IMR-90 (cell line): ENCODE measurements around the gene DOHH. TPM values are rescaled to one million over a fixed set of nuclear protein-coding genes. Genes with fewer than 3 reads are reported as not detected.

ENCODE experiments used
- ATAC-seq: fragments of 200-7000 bp; cut with Tn5 transposase; 2 replicates; pipeline ENCODE4 v1.9.1; 2020; ENCODE audit warnings: low read depth, mild to moderate bottlenecking, moderate library complexity
- BruUV-seq: library from RNA; stranded (reverse); fragments of 400-500 nt; replicated peaks from 2 replicates; lab custom pipeline; 2021; lab: Mats Ljungman, UMichigan
- CTCF ChIA-PET: fragments of 300-600 bp; formaldehyde crosslinking; extraction: SDS; loops from one replicate; lab custom pipeline; 2021; ENCODE audit warnings: antibody characterized with exemption; lab: Yijun Ruan, JAX
- POLR2A ChIA-PET: fragments of 300-600 bp; sonication (Branson Sonifier 250); formaldehyde crosslinking; loops from one replicate; lab custom pipeline; 2022; ENCODE audit warnings: antibody characterized with exemption; ENCODE audit not compliant: unreplicated experiment; lab: Charles Lee
- DNase-seq: peaks from one replicate; pipeline ENCODE4 v3.0.0; 2013
- H2AFZ ChIP-seq: replicated peaks from 2 replicates; pipeline ENCODE3; 2013; ENCODE audit warnings: low read length, mild to moderate bottlenecking; ENCODE audit not compliant: poor library complexity
- H2AK5ac ChIP-seq: 2 replicates; pipeline ENCODE4 v1.6.1; 2013; ENCODE audit warnings: low read depth, low read length, inconsistent platforms
- H2AK9ac ChIP-seq: replicated peaks from 2 replicates; pipeline ENCODE3; 2013; ENCODE audit warnings: mild to moderate bottlenecking, low read depth, low read length, moderate library complexity; ENCODE audit not compliant: poor library complexity
- H2BK120ac ChIP-seq: 2 replicates; pipeline ENCODE4 v1.6.1; 2013; ENCODE audit warnings: low read depth, low read length, inconsistent platforms
- H2BK15ac ChIP-seq: 3 replicates; pipeline ENCODE4 v1.6.1; 2013; ENCODE audit warnings: low read depth, low read length, inconsistent platforms
- H2BK20ac ChIP-seq: 2 replicates; pipeline ENCODE4 v1.6.1; 2013; ENCODE audit warnings: low read depth, mild to moderate bottlenecking, inconsistent platforms, low read length, moderate library complexity
- H2BK5ac ChIP-seq: 2 replicates; pipeline ENCODE4 v1.6.1; 2013; ENCODE audit warnings: mild to moderate bottlenecking, low read depth, low read length, inconsistent platforms; ENCODE audit not compliant: poor library complexity, severe bottlenecking
- H3K14ac ChIP-seq: replicated peaks from 2 replicates; pipeline ENCODE4 v1.6.1; 2013; ENCODE audit warnings: low read depth, low read length, inconsistent platforms
- H3K18ac ChIP-seq: 2 replicates; pipeline ENCODE4 v1.6.1; 2013; ENCODE audit warnings: low read depth, low read length, control low read depth
- H3K23ac ChIP-seq: 2 replicates; pipeline ENCODE4 v1.6.1; 2013; ENCODE audit warnings: low read depth, low read length, inconsistent platforms
- H3K27ac ChIP-seq: 2 replicates; pipeline ENCODE4 v1.5.1; 2013; ENCODE audit warnings: mild to moderate bottlenecking, control low read depth, low read length; ENCODE audit not compliant: insufficient read depth
- H3K27me3 ChIP-seq: 2 replicates; pipeline ENCODE4 v1.6.1; 2013; ENCODE audit warnings: low read length; ENCODE audit not compliant: control insufficient read depth, insufficient read depth
- H3K36me3 ChIP-seq: 2 replicates; pipeline ENCODE4 v1.6.1; 2013; ENCODE audit warnings: low read length, mixed read lengths; ENCODE audit not compliant: control insufficient read depth, insufficient read depth
- H3K4ac ChIP-seq: 2 replicates; pipeline ENCODE4 v1.6.1; 2013; ENCODE audit warnings: low read depth, low read length, inconsistent platforms
- H3K4me1 ChIP-seq: 2 replicates; pipeline ENCODE4 v1.6.1; 2013; ENCODE audit warnings: low read length, mixed read lengths; ENCODE audit not compliant: control insufficient read depth, insufficient read depth
- H3K4me2 ChIP-seq: 2 replicates; pipeline ENCODE4 v1.6.1; 2013; ENCODE audit warnings: low read depth, mild to moderate bottlenecking, control low read depth, low read length, moderate library complexity
- H3K4me3 ChIP-seq: 2 replicates; pipeline ENCODE4 v1.5.1; 2013; ENCODE audit warnings: low read depth, mild to moderate bottlenecking, control low read depth, low read length, moderate library complexity; ENCODE audit not compliant: insufficient read depth
- H3K56ac ChIP-seq: 2 replicates; pipeline ENCODE4 v1.6.1; 2013; ENCODE audit warnings: low read length, inconsistent platforms; ENCODE audit not compliant: insufficient read depth; ENCODE audit errors: extremely low read depth
- H3K79me1 ChIP-seq, 2 experiments: 2 replicates each; pipeline ENCODE4 v1.6.1; 2013; ENCODE audit warnings: low read length in 2 of 2, inconsistent platforms in 1 of 2, low read depth in 1 of 2
- H3K9ac ChIP-seq: 2 replicates; pipeline ENCODE4 v1.6.1; 2013; ENCODE audit warnings: low read depth, low read length, control low read depth
- H3K9me1 ChIP-seq: 2 replicates; pipeline ENCODE4 v1.6.1; 2013; ENCODE audit warnings: low read length, inconsistent platforms; ENCODE audit not compliant: insufficient read depth
- H3K9me3 ChIP-seq: 2 replicates; pipeline ENCODE4 v1.6.1; 2013; ENCODE audit warnings: low read length; ENCODE audit not compliant: control insufficient read depth, insufficient read depth
- H4K20me1 ChIP-seq: 2 replicates; pipeline ENCODE4 v1.6.1; 2013; ENCODE audit warnings: low read length, inconsistent platforms; ENCODE audit not compliant: insufficient read depth
- H4K5ac ChIP-seq: 2 replicates; pipeline ENCODE4 v1.6.1; 2013; ENCODE audit warnings: mild to moderate bottlenecking, low read depth, low read length, control low read depth
- H4K8ac ChIP-seq, 2 experiments: 2 replicates each; pipeline ENCODE4 v1.6.1; 2013; ENCODE audit warnings: low read depth in 2 of 2, low read length in 2 of 2, control low read depth in 1 of 2, inconsistent platforms in 1 of 2
- H4K91ac ChIP-seq: 2 replicates; pipeline ENCODE4 v1.6.1; 2013; ENCODE audit warnings: low read depth, low read length, inconsistent platforms; ENCODE audit not compliant: insufficient read depth
- BHLHE40 ChIP-seq: fragments of 150-350 bp; IDR thresholded peaks from 2 replicates; pipeline ENCODE4 v1.6.1; 2016; ENCODE audit warnings: mild to moderate bottlenecking, low read depth, low read length
- CEBPB ChIP-seq: IDR thresholded peaks from 2 replicates; pipeline ENCODE4 v1.6.1; 2012; ENCODE audit warnings: low read depth, low read length, improper control_type of control experiment
- CHD1 ChIP-seq: IDR thresholded peaks from 2 replicates; pipeline ENCODE4 v1.6.1; 2012; ENCODE audit warnings: low read depth, low read length, improper control_type of control experiment
- MAZ ChIP-seq: IDR thresholded peaks from 2 replicates; pipeline ENCODE4 v1.6.1; 2012; ENCODE audit warnings: low read depth, mild to moderate bottlenecking, low read length, improper control_type of control experiment, moderate library complexity, borderline replicate concordance
- NFE2L2 ChIP-seq: fragments of 150-350 bp; IDR thresholded peaks from 2 replicates; pipeline ENCODE4 v1.6.1; 2016; ENCODE audit warnings: low read depth, mild to moderate bottlenecking, low read length
- POLR2A ChIP-seq: IDR thresholded peaks from 2 replicates; pipeline ENCODE4 v1.6.1; 2012; ENCODE audit warnings: mild to moderate bottlenecking, low read depth, low read length
- RAD21 ChIP-seq: IDR thresholded peaks from 2 replicates; pipeline ENCODE4 v1.6.1; 2012; ENCODE audit warnings: low read length, improper control_type of control experiment
- RCOR1 ChIP-seq: IDR thresholded peaks from 2 replicates; pipeline ENCODE4 v1.6.1; 2012; ENCODE audit warnings: mild to moderate bottlenecking, low read length, improper control_type of control experiment; ENCODE audit not compliant: insufficient replicate concordance
- SMC3 ChIP-seq: fragments of 150-350 bp; IDR thresholded peaks from 2 replicates; pipeline ENCODE4 v1.6.1; 2016; ENCODE audit warnings: low read depth, mild to moderate bottlenecking, antibody characterized with exemption, low read length, moderate library complexity
- WGBS, 2 experiments: methylation state at CpG; one replicate each; pipeline versions ENCODE4 v1.1.5 to v1.1.7; 2013; ENCODE audit warnings: missing lambda C conversion rate in 2 of 2; ENCODE audit not compliant: insufficient read length in 1 of 2; ENCODE audit errors: extremely low coverage in 2 of 2; 5-methylcytosine and 5-hydroxymethylcytosine counted together
- dilution Hi-C: fragments of 300-500 bp; cut with HindIII; formaldehyde crosslinking; loops from one replicate; pipeline ENCODE4 v1.14.3; 2018; ENCODE audit warnings: low sequenced_read_pairs; ENCODE audit not compliant: unreplicated experiment
- in situ Hi-C: fragments of 300-500 bp; cut with MboI; formaldehyde crosslinking; loops from 3 replicates; pipeline ENCODE4 v1.14.3; 2019; ENCODE audit warnings: low sequenced_read_pairs, inconsistent platforms, mixed read lengths
- intact Hi-C: fragments of 100-400 bp; cut with micrococcal nuclease; formaldehyde crosslinking; loops from 2 replicates; pipeline ENCODE4 v1.10.0; 2022
- polyA plus RNA-seq, 3 experiments: library from polyadenylated mRNA; depleted of rRNA; stranded (reverse); fragments of >200 nt; gene quantifications; 2 replicates each; pipeline ENCODE4 v1.2.3, GENCODE V29; 2012; ENCODE audit warnings: low replicate concordance in 1 of 3
- total RNA-seq: library from RNA; depleted of rRNA; stranded (reverse); fragments of >200 nt; gene quantifications from 2 replicates; pipeline ENCODE4 v1.2.3, GENCODE V29; 2012
- TF ChIP-seq, protein P1 (sequence below): fragments of 150-350 bp; IDR thresholded peaks from 2 replicates; pipeline ENCODE4 v1.6.1; 2017; ENCODE audit warnings: mild to moderate bottlenecking, antibody characterized with exemption, low read length, low read depth
- TF ChIP-seq, protein P2 (sequence below): conservative IDR thresholded peaks from 2 replicates; pipeline ENCODE4 v1.5.1; 2012; ENCODE audit warnings: mild to moderate bottlenecking, low read depth, low read length, improper control_type of control experiment

Gene DOHH
- total and polyA plus RNA-seq, 2 of the 4 experiments (the other 2 are of a cell fraction): 3.2 to 9.2 TPM

DNA sequence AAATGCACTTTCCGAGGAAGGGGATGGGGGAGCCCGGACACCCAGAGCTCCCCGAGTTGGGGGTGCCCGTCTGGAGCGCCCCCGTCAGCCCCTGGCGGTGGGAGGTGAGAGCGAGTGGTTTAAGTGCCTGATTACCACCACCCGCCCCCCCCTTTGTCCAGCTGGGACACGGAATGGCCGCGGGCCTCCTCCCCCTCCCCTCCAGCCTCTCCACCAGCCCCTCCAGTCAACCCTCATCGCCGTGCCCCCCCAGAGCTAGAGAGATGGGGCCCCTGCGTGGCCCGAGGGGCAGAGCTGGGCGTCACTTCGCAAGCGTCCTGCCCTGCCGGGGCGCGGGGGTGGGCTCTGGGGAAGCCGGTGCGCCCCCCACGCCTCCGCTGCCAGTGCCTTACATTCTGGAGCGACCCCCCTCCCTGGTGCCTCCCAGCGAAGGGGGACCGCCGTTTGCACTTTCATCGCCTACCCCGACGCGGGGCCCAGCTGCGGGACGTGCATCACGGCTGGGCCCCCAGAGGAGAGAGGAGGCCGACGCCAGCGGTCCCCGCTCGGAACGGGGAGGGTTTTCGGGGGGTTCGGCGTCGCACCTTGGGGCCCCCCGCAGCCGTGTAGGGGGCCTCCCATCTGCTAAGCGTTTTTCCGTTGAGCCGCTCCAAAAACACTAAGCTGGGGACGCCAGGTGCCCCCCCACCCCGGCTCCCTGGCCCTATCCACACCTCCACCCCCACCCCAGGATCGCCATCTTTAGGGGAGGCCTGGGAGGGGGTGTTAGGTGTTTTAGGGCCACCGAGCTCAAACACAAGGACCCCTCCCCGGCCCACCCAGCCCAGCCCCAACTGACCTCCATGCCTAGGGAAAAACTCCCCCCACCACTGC lies 36.5 kb downstream of the DOHH start:
- intact Hi-C loops: no loop called here
- ATAC-seq (no peak), DNase-seq (no peak)
- BruUV-seq: no TSS peak
- Histone ChIP-seq H3K79me1 (peaks cover 15 to 56% of the 10 kb centered on the region in 2 experiments), H2BK20ac (no peak overlapping the region), H3K9ac (no peak overlapping the region), H3K36me3 (peaks cover 26% of the 10 kb centered on the region), H2BK120ac (no peak overlapping the region), H2BK5ac (no peak overlapping the region), H3K9me3 (no peaks in the 10 kb centered on the region), H3K4me2 (no peak overlapping the region), H3K18ac (no peak overlapping the region), H2BK15ac (no peak overlapping the region), H3K27ac (no peak overlapping the region), H4K8ac (no peak overlapping the region), H3K27me3 (no peaks in the 10 kb centered on the region), H3K56ac (no peak overlapping the region), H3K9me1 (peaks cover 6% of the 10 kb centered on the region; the same call in 1 of the 2 replicates), H4K5ac (no peak overlapping the region), H2AK5ac (no peak overlapping the region), H2AK9ac (no peak overlapping the region), H4K91ac (no peak overlapping the region), H3K23ac (no peak overlapping the region), H3K14ac (no peak overlapping the region), H3K4me3 (no peak overlapping the region), H4K20me1 (peaks cover 25% of the 10 kb centered on the region), H2AFZ (no peak overlapping the region), H3K4ac (no peak overlapping the region), H3K4me1 (peaks cover 10% of the 10 kb centered on the region)
- CTCF ChIA-PET: no interaction called here
- 73% methylated on average over 10 of the region's 57 CpGs; no CpG with 5 or more reads in 1 of the 2 experiments for WGBS, 2 experiments
- in situ Hi-C loops: no loop called here
- POLR2A ChIA-PET: no interaction called here
- dilution Hi-C loops: no loop called here
- TF ChIP-seq, protein P1, sequence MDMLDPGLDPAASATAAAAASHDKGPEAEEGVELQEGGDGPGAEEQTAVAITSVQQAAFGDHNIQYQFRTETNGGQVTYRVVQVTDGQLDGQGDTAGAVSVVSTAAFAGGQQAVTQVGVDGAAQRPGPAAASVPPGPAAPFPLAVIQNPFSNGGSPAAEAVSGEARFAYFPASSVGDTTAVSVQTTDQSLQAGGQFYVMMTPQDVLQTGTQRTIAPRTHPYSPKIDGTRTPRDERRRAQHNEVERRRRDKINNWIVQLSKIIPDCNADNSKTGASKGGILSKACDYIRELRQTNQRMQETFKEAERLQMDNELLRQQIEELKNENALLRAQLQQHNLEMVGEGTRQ: no peak
- TF ChIP-seq POLR2A: no peak
- no peak for TF ChIP-seq SMC3
- no peak for TF ChIP-seq RAD21
- no peak for TF ChIP-seq CHD1
- TF ChIP-seq, protein P2, sequence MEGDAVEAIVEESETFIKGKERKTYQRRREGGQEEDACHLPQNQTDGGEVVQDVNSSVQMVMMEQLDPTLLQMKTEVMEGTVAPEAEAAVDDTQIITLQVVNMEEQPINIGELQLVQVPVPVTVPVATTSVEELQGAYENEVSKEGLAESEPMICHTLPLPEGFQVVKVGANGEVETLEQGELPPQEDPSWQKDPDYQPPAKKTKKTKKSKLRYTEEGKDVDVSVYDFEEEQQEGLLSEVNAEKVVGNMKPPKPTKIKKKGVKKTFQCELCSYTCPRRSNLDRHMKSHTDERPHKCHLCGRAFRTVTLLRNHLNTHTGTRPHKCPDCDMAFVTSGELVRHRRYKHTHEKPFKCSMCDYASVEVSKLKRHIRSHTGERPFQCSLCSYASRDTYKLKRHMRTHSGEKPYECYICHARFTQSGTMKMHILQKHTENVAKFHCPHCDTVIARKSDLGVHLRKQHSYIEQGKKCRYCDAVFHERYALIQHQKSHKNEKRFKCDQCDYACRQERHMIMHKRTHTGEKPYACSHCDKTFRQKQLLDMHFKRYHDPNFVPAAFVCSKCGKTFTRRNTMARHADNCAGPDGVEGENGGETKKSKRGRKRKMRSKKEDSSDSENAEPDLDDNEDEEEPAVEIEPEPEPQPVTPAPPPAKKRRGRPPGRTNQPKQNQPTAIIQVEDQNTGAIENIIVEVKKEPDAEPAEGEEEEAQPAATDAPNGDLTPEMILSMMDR: no peak
- no peak for TF ChIP-seq CEBPB
- no peak for TF ChIP-seq NFE2L2
- no peak for TF ChIP-seq BHLHE40
- no peak for TF ChIP-seq MAZ
- no peak for TF ChIP-seq RCOR1
